Activated effector memory CD4-positive, alpha-beta T cell treated with anti-CD3 and anti-CD28 coated beads, Interleukin-2, amount 50 U/mL, for 16 hours (primary cell): ENCODE data around the gene PTPRQ.

Source experiments
- DNase-seq: peaks from one replicate; pipeline ENCODE4 v3.0.0-alpha.2; 2020

Gene PTPRQ

GRCh38 chr12:80565271-80565670, 121.2 kb downstream of the PTPRQ start:
- DNase-seq = no peak

- no peak for DNase-seq
Observed at GRCh38 chr12:80567401-80567800, 123.4 kb downstream of the PTPRQ start.

GRCh38 chr12:80576641-80577418, 132.8 kb downstream of the PTPRQ start:
- DNase-seq = no peak

GRCh38 chr12:80580254-80580653, 136.2 kb downstream of the PTPRQ start:
- no peak for DNase-seq

- no peak for DNase-seq
Observed at GRCh38 chr12:80581783-80582182, 137.7 kb downstream of the PTPRQ start.

- DNase-seq = no peak
Observed at GRCh38 chr12:80582431-80582830, 138.4 kb downstream of the PTPRQ start.

GRCh38 chr12:80589077-80589476, 145.0 kb downstream of the PTPRQ start:
- DNase-seq = no peak

- no peak for DNase-seq
Observed at GRCh38 chr12:80590085-80590484, 146.1 kb downstream of the PTPRQ start.

GRCh38 chr12:80593766-80594165, 149.7 kb downstream of the PTPRQ start:
- no peak for DNase-seq

- no peak for DNase-seq
Observed at GRCh38 chr12:80596509-80596908, 152.5 kb downstream of the PTPRQ start.

GRCh38 chr12:80598004-80598606, 154.1 kb downstream of the PTPRQ start:
- no peak for DNase-seq

- DNase-seq = no peak
Observed at GRCh38 chr12:80602455-80602854, 158.4 kb downstream of the PTPRQ start.

GRCh38 chr12:80607361-80608135, 163.5 kb downstream of the PTPRQ start:
- no peak for DNase-seq

GRCh38 chr12:80617733-80618132, 173.7 kb downstream of the PTPRQ start:
- DNase-seq = no peak

GRCh38 chr12:80620281-80620680, 176.2 kb downstream of the PTPRQ start:
- DNase-seq = no peak

- DNase-seq = no peak
Observed at GRCh38 chr12:80622271-80622670, 178.2 kb downstream of the PTPRQ start.

- no peak for DNase-seq
Observed at GRCh38 chr12:80625051-80625450, 181.0 kb downstream of the PTPRQ start.

GRCh38 chr12:80625901-80626300, 181.9 kb downstream of the PTPRQ start:
- no peak for DNase-seq

GRCh38 chr12:80627782-80628181, 183.7 kb downstream of the PTPRQ start:
- no peak for DNase-seq

GRCh38 chr12:80632835-80633234, 188.8 kb downstream of the PTPRQ start:
- DNase-seq = no peak

- no peak for DNase-seq
Observed at GRCh38 chr12:80634903-80635302, 190.9 kb downstream of the PTPRQ start.

- no peak for DNase-seq
Observed at GRCh38 chr12:80636832-80637231, 192.8 kb downstream of the PTPRQ start.

- no peak for DNase-seq
Observed at GRCh38 chr12:80641936-80642335, 197.9 kb downstream of the PTPRQ start.

GRCh38 chr12:80643961-80644360, 199.9 kb downstream of the PTPRQ start:
- no peak for DNase-seq
